Measurements from ENCODE around the gene ALDOB.

DNA sequence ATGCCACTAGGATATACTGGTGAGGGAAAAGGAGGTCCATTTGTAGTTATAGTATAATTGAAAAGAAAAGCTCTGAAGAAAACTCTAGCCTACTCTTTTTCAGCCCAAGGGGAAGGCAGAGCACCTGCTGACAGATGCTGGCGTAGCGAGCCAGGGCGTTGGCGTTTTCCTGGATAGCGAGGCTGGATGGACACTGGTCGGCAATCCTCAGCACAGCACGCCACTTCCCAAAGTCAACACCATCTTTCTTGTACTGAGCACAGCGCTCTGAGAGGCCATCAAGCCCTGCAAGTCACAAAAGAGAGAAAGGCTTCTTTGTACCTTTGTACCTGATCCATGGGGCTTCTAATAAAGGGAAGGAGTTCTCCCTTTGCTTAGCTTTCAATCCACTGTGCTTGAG is 8.2 kb downstream of the ALDOB start:
- TF ChIP-seq NFRKB (IDR thresholded peaks at IDR 0.05) (no peak), PKNOX1 (IDR thresholded peaks at IDR 0.05) (no peak), FOXK2 (IDR thresholded peaks at IDR 0.05) (no peak), HDGF (IDR thresholded peaks at IDR 0.05; ENCODE audit: borderline replicate concordance) (no peak), BHLHE40 (IDR thresholded peaks at IDR 0.05; ENCODE audit: borderline replicate concordance) (no peak), SP1 (IDR thresholded peaks at IDR 0.05) (no peak), FOXA1 (IDR thresholded peaks at IDR 0.05) (no peak), FOXM1 (IDR thresholded peaks at IDR 0.05; ENCODE audit: borderline replicate concordance) (no peak), ARNT (IDR thresholded peaks at IDR 0.05) (no peak)
